GM19455 (cell line): ENCODE measurements around the gene RSU1.

ENCODE experiments used
- ATAC-seq: cut with Tn5 transposase; IDR thresholded peaks from one replicate; pipeline ENCODE4 v1.9.1; 2021; ENCODE audit not compliant: unreplicated experiment

RSU1 gene

DNA sequence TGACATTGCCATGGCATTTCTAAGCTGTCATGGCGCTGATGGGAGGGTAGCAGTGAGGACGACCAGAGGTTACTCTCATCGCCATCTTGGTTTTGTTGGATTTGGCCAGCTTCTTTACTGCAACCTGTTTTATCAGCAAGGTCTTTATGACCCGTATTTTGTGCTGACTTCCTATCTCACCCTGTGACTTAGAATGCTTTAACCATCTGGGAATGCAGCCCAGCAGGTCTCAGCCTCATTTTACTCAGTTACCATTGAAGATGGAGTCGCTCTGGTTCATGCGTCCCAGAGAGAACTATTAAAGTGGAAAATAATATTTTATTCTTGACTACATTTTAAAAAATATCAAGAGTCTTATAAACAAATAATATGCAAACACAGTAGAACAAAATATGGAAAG, 131.7 kb downstream of the RSU1 start:
- ATAC-seq, result no peak

DNA sequence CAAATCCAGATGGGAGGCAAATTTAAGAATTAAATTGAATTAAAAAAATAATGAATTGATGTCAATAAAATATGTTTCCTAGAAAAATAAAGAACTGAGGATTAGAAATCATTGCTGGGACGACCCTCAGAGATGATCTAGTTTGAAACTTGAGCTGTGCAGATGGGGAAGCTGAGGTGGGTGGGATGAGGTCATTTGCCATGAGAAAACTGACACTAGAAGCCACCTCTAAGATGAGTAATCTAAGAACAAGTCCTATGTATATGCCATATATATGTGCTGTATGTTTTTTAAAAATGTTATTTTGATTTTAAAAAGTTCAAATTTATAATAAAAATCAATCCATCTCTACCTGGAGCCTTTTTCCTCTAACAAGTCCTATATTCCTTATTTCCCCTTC, 135.7 kb downstream of the RSU1 start:
- ATAC-seq, result no peak

DNA sequence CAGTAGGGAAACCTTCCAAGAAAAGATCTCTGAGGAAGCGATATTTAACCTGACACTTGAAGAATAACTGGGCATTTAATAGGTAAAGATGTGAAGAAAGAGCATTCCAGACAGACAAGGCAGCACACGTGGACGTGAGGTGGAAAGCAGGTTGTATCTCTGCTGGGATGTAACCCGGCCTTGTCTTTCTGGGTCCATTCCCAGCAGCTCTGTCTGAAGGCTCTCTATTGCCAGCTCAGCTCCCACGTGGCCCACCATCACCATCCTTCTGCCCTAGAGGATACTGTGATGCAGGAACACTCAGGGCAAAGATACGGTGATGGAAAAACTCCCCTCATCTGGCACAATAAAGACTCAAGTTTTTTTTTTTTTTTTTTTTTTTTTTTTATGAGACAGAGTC, 137.7 kb downstream of the RSU1 start:
- ATAC-seq, result no peak

DNA sequence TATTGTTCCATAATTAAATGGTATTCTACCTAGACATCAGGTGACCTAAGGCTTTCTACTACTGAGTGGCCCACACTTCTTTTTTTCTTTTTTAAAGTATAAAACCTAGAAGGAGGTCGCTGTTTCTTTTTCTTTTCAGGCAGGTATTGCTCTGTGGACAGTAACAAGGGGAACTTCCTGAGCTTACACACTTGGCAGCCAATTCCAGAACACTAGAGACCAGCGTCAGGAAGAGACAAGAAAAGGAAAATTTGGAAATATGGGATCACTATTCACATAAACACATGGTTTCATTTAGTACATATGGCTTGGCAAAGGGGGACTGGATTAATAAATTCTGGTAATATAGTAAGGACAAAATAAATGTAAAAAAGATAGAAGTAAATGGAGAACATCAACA, 141.9 kb downstream of the RSU1 start:
- ATAC-seq, result no peak

DNA sequence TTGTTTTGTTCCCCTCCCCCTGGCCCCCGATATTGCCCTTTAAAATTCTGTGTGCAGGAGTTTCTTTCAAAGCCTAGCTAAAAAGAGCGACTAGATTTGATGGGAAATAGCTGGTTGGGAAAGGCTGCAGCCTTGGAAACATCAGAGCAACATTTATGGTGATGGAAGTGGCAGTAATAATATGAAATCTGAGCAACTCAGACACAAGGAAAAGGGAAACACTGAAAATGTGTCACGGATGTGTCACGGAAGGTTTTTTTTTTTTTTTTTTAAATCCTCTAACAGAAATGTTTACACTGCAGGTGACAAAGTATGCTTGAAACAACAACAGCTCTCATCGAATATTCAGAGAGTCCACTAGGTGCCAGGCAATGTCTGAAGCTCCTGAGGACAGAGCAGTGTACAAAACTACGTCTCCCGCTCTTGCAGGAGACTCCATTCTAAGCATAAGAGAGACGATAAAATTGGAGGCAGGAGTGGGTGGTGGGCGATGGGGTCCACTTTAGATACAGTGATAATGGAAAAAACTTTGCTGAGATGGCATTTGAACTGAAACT, 143.0 kb downstream of the RSU1 start:
- ATAC-seq, result no peak

DNA sequence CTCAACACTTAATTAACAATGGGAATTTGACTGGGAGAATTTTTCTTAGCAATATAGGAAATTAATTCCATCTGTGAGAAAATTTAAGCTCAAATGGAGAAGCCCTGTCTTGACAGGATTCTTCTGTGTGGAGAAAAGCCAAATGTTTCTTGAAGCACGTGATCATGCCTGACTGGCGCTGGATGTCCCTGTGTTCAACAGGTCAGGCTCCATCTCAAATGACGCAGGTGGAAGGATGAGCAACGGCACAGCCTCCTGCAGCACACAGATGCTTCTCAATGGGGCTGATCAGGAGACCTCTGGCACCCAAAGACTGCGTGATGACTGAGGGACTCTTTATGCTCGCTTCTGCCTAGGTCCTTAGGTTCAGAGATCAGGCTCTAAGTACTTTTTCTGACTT, 143.8 kb downstream of the RSU1 start:
- no peak for ATAC-seq

DNA sequence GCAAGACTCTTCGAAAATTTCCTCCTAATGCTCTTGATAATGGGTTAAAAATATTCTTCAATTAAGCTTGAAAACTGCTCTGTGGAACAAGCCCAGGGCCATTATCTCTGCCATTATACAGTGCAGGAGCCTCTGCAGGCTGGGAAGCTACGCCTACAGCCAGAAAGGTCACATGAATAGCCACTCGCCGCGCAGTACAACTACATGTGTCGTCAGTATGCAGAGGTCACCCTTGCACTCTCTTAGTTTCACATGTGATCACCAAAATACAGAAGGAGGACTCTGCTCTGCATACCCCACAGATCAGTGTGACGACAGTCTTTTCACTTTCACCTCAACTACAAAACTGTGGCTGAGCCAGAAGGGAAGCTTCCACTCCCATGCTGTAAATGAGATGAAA, 153.8 kb downstream of the RSU1 start:
- no peak for ATAC-seq

DNA sequence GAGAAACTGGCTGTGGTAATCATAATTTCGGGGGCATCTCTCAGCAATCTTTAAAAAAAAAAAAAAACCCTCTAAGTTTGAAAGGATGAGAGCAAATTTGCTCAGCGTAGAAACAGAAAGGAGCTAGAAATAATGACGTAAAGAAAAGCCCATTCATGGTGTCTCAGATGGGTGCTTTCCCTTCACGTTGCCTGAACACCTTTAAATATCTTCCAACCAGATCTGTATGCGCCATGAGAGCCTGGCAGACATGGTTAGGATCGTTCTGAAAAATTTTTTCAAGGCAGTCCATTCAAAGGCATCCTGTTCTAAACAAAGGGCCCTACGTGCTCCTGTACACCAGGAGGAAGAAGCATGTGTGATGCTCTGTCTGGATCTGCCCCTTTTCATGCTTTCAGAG, 154.3 kb downstream of the RSU1 start:
- no peak for ATAC-seq

DNA sequence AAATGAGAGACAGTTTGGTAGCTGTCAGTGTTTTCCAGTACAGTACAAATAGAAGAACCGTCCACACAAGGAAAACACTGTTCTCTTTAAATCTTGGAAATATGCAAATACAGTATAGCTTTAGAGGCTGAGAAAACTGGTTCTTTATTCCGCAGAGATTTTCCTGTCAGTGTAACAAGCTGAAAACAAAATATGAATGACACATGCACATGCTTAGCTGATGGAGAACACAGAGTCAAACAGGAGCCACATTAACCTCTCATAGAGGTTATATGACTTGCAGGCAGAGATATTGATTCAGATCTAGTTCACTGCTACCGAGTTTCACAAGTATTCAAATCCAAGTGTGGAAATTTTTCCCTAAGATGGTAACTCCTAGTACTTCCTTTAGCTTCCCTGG, 160.3 kb downstream of the RSU1 start:
- no peak for ATAC-seq

DNA sequence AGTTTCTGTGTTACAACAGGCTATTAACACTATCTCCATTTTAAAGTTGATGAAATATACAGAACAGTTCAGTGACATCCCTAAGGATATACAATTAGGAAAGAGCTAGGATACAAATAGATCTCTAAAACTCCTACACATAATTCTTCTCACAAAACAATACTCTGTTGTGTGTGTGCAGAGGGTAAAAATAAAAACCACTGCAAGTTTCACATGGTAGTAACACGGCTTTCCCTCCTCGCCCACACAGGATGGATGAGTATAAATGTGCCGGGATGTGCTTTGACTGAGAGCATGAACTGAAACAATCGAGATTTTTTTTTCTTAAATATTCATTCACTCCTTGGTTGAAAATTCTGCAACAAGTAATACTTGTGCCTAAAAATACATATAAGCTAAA, 164.0 kb downstream of the RSU1 start:
- ATAC-seq, result no peak

DNA sequence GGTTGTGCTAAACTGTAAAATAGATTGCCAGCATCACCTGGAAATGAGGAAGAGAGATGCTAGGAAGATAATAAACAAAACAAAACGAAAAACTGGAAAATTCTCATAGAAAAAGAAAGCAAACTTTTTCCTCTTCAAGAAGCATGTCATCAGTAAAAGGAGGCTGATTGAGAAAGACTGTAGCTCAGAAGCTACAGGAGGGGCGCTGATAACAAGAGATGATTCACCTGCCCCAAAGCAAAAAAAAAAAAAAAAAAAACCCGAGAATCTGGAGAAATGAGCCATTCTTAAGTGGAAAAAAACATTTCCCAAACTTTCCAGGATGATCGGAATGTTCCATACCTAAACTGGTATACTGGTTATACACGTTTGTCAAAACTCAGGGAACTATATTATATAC, 165.1 kb downstream of the RSU1 start:
- no peak for ATAC-seq

DNA sequence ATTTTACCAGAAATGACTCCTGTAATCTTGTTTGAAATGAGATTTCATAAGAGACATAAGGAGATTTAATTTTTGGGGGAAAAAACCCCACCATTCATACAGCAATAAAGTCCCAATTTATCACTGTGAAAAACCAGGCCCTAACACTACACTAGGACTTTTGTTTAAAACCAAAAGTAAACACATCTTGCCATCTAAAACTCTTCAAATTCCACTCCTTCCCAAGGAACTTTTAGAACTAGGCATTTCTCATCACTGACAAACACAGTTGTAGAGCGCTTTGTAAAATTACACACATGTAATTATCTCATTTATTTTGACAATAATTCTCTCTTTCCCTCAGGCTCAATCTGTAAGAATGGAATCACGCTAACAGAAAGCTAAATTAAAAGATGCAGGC, 167.5 kb downstream of the RSU1 start:
- no peak for ATAC-seq

DNA sequence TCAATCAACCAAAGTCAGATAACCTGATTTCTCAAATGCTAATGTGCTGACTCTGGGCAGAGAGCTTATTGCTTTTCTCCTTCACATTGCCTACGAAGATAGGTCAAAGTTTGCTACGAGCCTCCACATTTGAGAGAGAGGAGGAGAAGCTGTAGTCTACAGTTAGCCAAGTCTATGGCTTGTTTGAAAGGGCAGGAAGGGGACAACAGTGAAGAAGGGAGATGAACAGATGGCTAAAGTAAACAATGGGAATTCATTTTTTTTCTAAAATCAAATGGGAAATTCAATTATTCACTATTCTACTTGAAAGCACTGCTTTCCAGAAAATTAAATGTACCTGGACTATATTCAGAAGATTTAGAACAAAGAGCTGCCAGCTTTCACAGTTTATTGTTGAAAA, 168.9 kb downstream of the RSU1 start:
- no peak for ATAC-seq

DNA sequence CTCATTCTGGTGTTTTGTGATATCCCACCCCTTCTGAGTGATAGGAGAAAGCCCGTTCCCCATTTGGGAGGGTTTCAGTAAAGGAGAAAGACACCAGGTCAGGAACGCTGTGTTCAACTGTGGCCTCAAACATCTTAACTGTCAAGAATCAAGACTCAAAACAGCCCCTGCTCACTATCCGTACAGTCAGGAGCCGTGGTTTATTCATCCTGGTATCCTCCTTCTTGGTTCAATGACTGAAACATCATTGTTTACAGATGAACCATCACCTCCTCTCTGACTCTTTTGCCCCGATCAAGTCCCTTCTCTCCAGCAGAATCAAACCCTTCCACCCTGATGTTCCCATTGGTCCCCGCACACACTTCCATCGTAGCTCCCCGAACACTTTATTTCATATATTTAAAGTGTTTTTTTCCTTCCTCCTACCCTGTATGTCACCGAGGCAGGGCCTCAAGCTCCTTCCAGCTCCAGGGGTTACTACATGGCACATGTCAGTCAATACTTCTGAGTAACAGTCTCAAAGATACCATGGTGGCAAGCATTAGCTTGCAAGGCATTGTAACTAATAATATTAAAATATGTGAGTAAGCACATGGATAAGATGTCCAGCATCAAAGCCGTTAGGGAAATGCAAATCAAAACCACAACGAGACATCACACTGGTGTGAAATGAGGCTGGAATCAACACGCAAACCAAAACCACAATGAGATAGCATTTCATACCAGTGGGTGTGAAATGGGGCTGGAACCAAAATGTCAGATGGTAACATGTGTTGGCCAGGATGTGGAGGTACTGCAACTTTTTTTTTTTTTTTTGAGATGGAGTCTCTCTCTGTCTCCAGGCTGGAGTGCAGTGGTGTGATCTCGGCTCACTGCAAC, 170.8 kb downstream of the RSU1 start:
- ATAC-seq, result no peak

DNA sequence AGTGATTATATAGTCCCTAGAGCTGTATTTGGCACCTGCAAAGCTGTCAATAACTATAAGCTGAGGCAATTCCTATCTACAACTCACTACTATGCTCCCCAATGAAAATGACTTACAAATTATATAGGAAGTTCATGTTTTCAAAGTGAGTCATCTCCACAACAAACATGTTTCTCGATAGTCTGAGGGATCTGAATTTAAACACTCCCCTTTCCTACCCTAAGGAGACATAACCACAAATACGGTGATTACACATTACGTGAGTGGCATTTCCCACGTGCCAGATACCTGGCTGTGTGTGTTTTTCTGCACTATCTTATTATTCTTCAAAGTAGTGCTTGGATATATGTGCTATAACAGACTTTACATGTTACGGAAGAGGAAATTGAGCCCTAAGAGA, 173.1 kb downstream of the RSU1 start:
- ATAC-seq, result no peak

DNA sequence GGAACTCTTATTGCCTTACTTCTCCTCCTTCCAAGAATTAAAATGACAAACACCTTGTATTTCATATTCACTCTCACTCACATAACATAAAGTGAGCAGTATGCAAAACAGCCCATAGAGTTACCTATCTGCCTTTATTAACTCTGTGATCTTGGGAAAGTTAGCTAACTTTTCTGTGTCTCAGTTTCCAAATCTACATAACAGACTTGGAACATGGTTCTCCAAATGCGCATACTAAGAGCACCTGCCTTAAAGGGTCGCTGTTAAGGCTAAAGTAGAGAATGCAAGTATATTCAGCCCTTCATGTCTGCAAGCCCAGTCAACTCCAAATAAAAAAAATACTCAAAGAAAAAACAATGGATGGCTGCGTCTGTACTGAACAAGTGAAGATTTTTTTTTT, 173.7 kb downstream of the RSU1 start:
- no peak for ATAC-seq

DNA sequence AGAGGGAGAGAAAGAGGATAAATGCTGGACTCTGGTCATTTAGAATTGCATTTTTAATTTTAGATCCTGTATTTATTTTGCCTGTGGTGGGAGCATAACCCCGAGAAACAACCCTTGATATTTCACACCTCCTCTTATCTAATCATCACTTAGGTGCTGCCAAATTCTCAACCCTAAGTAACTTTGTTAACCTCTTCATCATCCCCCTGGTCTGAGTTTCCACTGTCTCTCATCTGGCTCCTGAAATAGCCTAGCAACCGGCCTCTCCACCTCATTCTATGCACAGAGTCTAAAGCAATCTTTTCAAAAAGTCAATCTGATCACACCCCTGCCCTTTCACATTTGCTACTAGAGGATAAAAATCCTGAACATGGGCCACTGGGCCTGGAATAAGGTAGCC, 177.1 kb downstream of the RSU1 start:
- ATAC-seq, result no peak

DNA sequence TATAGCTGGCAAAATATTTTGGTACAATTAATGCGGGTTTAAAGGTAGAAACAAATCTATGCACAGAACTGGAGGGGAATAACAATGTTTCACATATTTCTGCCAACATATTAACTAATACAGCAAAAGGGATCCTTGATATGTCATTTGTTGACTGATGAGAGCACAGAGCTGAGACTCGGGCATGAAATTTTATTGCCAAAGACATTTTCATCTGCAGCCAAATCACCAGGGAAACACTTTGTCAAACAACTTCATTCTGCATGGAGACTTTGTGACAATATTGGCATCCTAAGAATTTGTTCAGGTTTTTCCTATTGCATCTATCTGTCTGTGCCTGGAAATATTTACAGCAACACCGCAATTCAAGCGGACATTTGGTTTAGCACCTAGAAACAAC, 177.8 kb downstream of the RSU1 start:
- no peak for ATAC-seq

DNA sequence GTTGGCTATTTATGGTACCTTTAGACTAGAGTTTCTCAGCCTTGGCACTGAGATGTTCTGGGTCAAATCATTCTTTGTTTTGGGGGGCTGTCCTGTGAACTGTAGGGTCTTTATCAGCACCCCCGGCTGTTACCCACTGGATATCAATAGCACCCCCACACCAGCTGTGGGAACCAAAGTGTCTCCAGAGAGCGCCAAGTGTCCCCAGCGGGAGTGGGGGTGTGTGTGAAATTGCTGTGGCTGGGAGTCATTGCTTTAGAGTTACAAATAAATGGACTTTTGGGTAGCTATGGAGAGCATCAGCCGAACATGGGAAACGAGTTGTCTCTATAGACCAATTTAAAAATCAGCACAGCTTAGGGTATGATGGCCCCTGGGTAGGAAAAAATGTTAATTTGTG, 184.2 kb downstream of the RSU1 start:
- no peak for ATAC-seq

DNA sequence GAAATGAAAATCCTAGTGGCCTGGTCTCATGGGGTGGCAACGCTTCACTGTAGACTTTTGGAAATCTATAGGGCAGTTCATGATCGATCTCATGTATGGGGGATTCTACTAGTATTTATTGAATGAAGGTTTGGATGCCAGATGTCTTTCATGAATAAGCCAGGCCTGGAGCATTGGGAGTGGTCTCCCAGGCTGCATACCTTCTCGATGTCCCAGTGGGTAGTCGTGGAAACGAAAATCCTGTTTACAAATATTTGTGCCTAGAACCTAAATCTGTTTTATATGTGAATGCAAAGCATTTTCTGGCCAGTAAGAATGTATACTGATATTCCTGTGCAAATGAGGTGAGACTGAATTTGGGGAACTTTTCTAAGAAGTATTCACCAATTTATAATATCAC, 190.5 kb downstream of the RSU1 start:
- no peak for ATAC-seq

DNA sequence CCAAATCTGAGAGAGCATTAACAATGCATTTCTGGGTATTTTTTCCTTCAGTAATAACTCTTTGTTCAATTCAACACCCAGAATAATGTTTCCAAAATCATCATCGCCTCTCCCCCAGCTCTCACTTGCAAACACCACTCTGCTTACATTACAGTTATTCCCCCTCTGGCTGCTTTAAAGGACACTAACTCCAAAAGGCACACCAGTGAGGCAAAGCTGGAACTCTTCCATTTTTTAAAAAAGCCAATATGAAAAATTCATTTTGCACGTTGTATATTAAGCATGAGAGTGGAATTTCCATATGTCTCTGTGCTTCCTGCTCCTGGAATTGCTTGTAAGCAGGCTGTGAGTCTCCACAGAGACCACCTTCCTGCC, 204.3 kb downstream of the RSU1 start:
- ATAC-seq, result no peak

DNA sequence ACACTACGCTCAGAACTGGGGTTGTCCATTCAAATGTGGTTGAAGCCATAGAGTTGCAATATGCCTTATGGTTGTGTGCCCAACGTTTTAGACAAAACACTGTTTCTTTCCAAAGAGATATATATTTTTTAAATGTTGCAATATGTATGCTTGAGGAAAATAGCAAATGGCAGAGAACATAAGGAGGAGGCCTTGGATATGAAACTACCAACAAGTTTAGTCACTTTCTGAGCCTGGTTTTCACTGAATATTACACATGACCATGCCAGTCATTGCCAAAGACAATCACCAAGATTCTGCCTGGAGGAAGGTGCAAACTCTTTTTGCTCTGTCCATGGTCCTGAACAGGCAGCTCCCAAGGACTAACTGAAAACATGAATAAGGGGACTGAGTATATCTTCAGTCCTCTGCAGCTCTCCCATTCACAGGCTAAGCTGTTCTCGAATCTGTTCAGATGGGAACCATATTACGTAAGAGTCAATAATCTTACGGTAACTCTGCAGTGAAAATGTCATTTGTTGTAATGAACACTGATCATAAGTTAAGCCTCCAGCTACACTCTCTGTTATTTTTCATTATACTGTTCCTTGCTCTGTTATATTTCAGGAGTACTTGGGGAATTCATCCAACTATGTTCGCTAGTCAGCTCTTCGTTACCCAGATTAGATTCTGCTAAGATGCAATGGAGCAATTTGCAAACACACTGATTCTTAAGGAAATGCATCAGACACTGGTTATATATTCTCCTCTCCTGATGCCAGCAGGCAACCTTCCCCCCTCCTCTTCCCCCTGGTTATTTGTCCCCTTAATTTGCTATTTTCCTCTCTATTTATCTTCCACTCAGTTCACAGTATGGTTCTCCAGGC, 204.9 kb downstream of the RSU1 start:
- ATAC-seq, result no peak
